Measurements from ENCODE around the gene PINK1. TPM values are rescaled to one million over a fixed set of nuclear protein-coding genes. Genes with fewer than 3 reads are reported as not detected.

Gene PINK1
- total RNA-seq, 4 donors from 2014 or later: 149 to 173 (median 161) TPM

- 74 to 77% methylated on average over 6 of the region's 6 CpGs for whole genome bisulfite sequencing, 2 donors
- H3K4me3 ChIP-seq (ENCODE audit: low read depth, poor library complexity, severe bottlenecking): no peak overlapping the region
- TF ChIP-seq, protein P1, sequence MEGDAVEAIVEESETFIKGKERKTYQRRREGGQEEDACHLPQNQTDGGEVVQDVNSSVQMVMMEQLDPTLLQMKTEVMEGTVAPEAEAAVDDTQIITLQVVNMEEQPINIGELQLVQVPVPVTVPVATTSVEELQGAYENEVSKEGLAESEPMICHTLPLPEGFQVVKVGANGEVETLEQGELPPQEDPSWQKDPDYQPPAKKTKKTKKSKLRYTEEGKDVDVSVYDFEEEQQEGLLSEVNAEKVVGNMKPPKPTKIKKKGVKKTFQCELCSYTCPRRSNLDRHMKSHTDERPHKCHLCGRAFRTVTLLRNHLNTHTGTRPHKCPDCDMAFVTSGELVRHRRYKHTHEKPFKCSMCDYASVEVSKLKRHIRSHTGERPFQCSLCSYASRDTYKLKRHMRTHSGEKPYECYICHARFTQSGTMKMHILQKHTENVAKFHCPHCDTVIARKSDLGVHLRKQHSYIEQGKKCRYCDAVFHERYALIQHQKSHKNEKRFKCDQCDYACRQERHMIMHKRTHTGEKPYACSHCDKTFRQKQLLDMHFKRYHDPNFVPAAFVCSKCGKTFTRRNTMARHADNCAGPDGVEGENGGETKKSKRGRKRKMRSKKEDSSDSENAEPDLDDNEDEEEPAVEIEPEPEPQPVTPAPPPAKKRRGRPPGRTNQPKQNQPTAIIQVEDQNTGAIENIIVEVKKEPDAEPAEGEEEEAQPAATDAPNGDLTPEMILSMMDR (IDR thresholded peaks at IDR 0.05): no peak
- no peak for TF ChIP-seq POLR2A (IDR thresholded peaks at IDR 0.05)
- intact Hi-C loops (cut with DNase I; ENCODE audit: low total_unique reads): no loop called here
- peak in 1 of 2 donors; percentile 62 for DNase-seq (ENCODE audit: low spot score in 2 of 2)
Measured at GRCh38 chr1:20678599-20678998, 45.3 kb downstream of the PINK1 start.

DNA sequence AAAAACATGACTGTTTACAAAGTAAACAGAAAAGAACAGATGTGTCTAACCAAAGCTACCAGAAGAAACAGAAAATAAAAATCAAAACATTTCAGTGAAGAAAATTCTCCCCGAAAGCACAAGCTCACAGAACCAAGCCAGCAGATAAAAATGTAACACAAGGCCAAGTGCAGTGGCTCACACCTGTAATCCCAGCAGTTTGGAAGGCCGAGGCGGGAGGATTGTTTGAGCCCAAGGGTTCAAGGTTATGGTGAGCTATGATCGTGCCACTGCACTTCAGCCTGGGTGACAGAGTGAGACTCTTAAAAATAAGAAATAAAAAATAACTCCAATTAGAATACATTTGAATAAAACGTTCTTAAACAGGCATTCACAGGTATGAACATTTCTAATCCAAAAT lies 47.0 kb downstream of the PINK1 start:
- DNase-seq (ENCODE audit: low spot score in 2 of 2): no peak
- intact Hi-C loops (cut with DNase I; ENCODE audit: low total_unique reads): no loop called here
- H3K4me3 ChIP-seq (ENCODE audit: low read depth, poor library complexity, severe bottlenecking): no peak overlapping the region
- TF ChIP-seq, protein P1 (IDR thresholded peaks at IDR 0.05): no peak
- no peak for TF ChIP-seq POLR2A (IDR thresholded peaks at IDR 0.05)
- WGBS, 2 donors: 85 to 89% methylated on average over 5 of the region's 5 CpGs

- DNase-seq (ENCODE audit: low spot score in 2 of 2): no peak
- intact Hi-C loops (cut with DNase I; ENCODE audit: low total_unique reads): no loop called here
- WGBS, 2 donors: 87 to 89% methylated on average over 9 of the region's 9 CpGs
- no peak overlapping the region for H3K4me3 ChIP-seq (ENCODE audit: low read depth, poor library complexity, severe bottlenecking)
- TF ChIP-seq POLR2A (IDR thresholded peaks at IDR 0.05): no peak
- TF ChIP-seq, protein P1 (IDR thresholded peaks at IDR 0.05): no peak
Measured at GRCh38 chr1:20681999-20682398, 48.7 kb downstream of the PINK1 start.

DNA sequence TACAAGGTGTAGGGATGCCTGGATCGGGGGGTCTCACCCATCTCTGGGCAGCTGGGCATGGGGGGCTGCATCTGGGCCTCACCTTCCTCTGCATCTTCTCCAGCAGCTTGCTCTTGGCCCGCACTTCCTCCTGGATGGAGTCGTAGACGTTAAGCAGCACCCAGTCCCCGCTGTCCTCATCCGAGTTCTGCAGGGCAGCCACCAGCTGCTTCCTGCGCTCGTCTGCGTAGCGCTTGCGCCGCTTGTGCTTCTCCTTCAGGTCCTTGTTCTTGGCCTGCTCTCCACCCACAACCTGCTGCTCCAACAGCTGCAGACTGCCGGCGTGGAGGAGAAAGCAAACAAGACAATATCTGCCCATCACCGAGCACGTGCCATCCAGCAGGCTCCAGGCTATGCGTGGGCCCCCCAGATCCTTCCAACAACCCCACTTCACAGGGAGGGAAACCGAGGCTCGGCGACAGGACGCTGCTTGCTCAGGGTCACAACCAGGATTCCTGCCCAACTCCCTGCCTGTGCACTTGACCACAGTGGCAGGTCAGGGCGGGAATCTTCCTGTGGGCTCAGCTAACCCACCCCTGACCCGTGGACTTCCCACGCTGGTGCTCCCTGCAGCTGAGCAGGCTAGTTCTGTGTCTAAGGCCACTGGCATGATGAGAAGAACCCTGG lies 49.4 kb downstream of the PINK1 start:
- TF ChIP-seq, protein P1 (IDR thresholded peaks at IDR 0.05): no peak
- no peak for TF ChIP-seq POLR2A (IDR thresholded peaks at IDR 0.05)
- DNase-seq (ENCODE audit: low spot score in 2 of 2): no peak
- WGBS, 2 donors: 71 to 80% methylated on average over 24 of the region's 24 CpGs
- intact Hi-C loops (cut with DNase I; ENCODE audit: low total_unique reads): no loop called here
- H3K4me3 ChIP-seq (ENCODE audit: low read depth, poor library complexity, severe bottlenecking): no peak overlapping the region

DNA sequence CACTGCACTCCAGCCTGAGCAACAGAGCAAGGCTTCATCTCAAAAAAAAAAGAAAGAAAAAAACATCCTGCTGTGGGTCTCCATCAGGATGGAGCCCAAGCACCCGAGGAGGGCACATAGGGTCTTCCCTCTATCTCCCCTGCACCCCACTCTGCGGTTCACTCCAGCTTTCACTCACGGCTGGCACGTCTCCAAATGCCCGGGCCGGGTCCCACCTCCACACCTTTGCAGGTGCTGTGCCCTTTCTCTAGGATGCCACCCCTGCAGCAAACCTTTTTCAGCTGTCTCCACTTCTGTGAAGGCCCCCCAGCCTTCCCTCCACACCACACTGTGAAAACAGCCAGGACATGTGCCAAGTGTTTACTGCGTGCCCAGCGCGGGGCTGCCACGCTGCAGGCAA lies 50.4 kb downstream of the PINK1 start:
- intact Hi-C loops (cut with DNase I; ENCODE audit: low total_unique reads): no loop called here
- WGBS, 2 donors: 84 to 86% methylated on average over 10 of the region's 10 CpGs
- H3K4me3 ChIP-seq (ENCODE audit: low read depth, poor library complexity, severe bottlenecking): no peak overlapping the region
- TF ChIP-seq, protein P1 (IDR thresholded peaks at IDR 0.05): no peak
- TF ChIP-seq POLR2A (IDR thresholded peaks at IDR 0.05): no peak
- no peak for DNase-seq (ENCODE audit: low spot score in 2 of 2)

Data from lower leg skin (tissue), 4 donors.